ENCODE data around the gene ST6GALNAC6. TPM values are rescaled to one million over a fixed set of nuclear protein-coding genes. Genes with fewer than 3 reads are reported as not detected.
A peak's percentile ranks its signal among the peaks of the same experiment; 100 is the strongest.
"Not testable (repeated sequence)": the region's sequence is repeated elsewhere in the genome, so short reads cannot be mapped to it uniquely, and the experiment has no call there.

ST6GALNAC6 gene
- polyA plus RNA-seq, 1 donor: 38.4 TPM

GRCh38 chr9:127896395-127897192 lies 2.8 kb downstream of the ST6GALNAC6 start:
- no peak for DNase-seq

DNA sequence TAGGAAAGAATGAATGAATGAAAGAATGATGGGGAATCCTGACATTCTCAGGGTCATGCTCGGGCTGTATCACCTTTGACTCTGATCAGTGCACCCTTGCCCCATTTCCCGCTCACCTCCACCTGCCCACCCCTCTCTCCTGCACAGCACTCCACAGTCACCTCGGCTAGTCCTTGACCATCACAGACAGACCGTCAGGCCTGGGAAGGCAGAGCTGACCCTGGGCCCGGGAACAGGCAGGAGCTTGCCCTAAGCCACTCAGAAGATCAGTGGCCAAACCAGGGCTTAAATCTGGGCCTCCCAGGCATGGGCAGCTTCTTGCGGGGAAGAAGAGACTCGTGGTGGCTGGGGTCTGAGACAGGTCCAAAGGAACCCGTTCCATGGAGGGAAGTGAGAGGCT lies 3.6 kb downstream of the ST6GALNAC6 start:
- no peak for DNase-seq

DNA sequence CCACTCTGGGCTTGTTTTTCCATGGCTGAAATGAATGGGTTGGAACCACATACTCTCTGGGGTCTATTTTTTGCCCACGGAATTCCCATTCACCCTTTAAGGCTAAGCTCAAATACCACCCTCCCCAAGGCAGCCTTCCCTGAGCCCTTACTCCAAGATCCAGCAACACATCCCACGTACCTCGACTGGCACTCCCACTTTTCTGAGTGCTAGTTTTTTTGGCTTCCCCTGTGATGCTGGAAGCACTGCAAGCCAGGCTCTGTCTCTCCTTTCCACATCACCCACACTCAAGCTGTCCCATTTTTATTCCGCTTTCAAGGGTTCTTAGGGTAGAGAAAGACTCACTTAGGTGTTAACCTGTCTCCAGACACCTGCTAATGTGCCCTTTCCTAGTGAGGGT lies 6.0 kb downstream of the ST6GALNAC6 start:
- no peak for DNase-seq

- no peak for DNase-seq
Measured at GRCh38 chr9:127892831-127893230, 6.6 kb downstream of the ST6GALNAC6 start.

- DNase-seq: no peak
Measured at GRCh38 chr9:127890053-127890452, 9.3 kb downstream of the ST6GALNAC6 start.

- DNase-seq: no peak
Measured at GRCh38 chr9:127887792-127888191, 11.6 kb downstream of the ST6GALNAC6 start.

DNA sequence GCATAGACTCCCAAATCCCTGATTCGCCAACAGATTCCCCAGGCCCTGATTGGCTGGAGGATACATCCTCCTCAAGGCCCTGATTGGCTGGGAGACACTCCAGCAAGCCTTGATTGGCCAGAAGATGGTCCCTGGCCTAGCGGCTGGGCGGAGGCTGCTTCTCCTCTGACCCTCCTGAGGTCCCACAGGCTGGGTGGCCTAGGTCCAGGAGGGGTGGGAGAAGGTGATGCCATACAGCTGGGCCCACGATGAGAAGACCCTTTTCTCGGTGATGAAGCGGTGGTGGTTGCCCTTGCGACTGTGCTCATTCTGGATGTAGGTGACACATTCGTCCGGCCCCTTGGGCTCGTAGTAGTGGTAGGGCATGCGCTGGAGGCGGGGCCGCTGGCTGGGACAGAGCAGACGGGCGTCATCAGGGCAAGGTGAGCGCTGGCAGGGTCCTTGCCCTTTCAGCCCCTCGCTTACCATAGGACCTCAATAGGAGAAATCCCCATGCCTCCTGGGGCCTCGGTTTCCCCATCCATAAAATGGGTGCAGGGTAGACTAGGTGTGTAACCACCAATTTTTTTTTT lies 12.9 kb downstream of the ST6GALNAC6 start:
- no peak for DNase-seq

DNA sequence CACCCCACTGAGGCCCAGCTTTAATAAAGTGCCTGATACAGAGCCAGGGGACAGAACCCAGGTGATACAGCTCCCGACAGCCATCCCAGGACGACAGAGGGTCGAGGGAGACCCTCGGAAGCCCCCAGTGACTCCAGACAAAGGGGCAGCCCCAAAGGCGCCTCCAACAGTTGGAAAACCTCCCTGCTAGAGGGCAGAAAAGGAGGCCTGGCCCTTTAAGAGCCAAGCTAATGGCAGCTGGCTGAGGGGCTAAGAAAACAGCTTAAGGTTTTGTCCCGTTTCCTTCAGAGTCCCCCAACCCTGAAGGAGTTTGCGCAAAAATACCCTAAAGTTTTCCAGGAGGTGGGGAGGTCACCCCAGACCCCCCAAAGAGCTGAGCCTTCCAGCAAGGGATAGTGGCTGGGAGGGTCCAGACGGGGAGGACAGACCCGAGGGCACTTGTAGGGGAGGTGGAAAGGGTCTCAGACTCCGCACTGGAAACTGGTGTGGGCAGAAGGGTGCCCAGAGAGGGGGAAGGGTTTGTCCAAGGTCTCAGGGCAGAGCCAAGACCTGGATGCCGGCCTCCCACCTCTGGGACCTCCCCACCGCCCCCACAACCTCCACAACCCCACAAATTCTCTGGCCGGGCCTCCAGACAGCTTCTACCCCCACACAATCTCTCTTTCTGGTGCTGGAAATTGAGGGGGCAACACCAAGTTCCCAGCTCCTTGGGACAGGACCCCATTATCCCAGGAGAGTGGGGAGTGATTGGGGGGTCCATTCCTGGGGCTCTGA lies 13.7 kb downstream of the ST6GALNAC6 start:
- DNase-seq: no peak

- DNase-seq: no peak
Measured at GRCh38 chr9:127884976-127885490, 14.4 kb downstream of the ST6GALNAC6 start.

GRCh38 chr9:127884427-127884911 lies 14.9 kb downstream of the ST6GALNAC6 start:
- DNase-seq: no peak

DNA sequence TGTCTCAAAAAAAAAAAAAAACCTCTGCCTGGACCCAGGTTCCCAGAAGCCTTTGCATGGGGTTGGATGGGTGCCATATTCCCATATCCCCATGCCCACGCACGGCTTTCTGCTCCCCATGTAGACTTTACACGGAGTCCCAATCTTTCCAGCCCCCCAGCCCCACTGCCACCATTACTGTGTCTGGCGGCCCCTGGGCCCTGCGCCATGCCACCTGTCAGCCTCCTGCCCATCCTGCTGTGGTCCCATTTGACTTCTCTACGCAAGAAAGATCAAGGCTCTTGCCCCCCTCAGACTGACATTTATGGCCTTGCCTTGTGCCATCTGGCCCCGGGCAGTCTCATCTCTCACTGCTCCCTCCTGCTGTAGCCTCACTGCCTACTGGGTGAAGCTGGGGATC lies 15.4 kb downstream of the ST6GALNAC6 start:
- DNase-seq: no peak

DNA sequence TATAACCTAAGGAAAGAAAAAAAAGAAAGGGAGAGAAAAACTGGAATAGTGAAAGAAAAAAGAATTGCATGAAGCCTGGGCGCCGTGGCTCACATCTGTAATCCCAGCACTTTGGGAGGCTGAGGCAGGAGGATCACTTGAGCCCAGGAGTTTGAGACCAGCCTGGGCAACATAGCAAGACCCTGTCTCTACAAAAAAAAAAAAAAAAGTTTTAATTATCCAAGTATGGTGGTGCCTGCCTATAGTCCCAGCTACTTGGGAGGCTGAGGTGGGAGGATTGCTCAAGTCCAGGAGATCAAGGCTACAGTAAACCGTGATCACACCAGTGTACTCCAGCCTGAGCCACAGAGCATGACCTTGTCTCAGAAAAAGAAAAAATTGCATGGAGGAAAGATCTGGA lies 17.7 kb downstream of the ST6GALNAC6 start:
- not testable (repeated sequence) for DNase-seq

GRCh38 chr9:127880143-127880542 lies 19.3 kb downstream of the ST6GALNAC6 start:
- no peak for DNase-seq

DNA sequence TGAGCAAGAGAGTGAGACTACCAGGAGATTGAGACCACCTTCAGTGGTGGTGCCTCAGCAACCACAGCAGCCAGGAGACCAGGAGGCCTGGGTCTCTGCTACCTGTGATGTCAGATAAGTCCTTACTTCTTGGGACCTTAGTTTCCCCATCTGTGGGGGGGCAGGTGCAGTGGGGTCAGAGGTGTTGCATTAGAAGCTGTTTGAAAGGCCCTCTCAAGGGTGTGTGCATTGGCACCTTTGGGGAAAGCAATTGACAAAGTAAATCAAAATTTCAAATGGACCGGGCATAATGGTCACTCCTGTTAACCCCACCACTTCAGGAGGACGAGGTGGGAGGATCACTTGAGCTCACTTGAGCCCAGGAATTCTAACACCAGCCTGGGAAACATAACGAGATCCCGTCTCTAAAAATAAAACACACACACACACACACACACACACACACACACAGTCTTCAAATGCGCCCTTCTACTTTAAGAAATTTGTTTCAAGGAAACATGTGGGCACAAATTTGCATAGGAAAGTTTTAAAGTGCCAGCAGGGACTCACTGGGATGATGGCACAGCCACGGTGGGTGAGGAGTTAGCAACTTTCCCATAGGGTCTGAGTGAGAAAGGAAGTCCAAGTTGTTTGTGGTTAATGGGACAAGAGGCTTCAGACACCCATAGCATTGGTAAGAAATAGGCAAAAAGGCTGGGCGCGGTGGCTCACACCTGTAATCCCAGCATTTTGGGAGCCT lies 20.6 kb downstream of the ST6GALNAC6 start:
- no peak for DNase-seq

- no peak for DNase-seq
Measured at GRCh38 chr9:127878001-127878651, 21.3 kb downstream of the ST6GALNAC6 start.

DNA sequence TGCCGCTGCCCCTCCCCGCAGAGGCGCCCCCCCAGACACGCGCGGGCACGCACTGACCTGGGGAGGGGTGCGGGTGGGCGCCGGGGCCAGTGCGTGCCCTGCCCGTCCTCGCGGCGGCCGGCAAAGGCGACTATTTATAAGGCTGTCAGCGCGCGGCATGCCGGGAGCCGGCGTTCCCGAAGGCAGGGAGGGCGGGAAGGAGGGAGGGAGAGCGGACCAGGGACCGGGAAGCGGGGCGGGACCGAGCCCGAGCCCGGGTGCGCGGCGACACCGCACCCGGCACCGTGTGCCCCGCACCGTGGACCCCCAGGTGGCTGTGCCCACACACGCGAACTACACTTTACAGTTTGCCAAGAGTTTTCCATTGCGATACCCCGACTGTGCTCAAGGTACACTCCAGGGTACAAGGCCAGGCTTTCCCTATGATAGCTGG lies 21.8 kb downstream of the ST6GALNAC6 start, which contains the start of gene AK1:
Gene AK1, minus strand, starts transcription at position 110 of the 433 bp plus-strand sequence. CDS start 3,058 bp downstream, outside the sequence.
- peak; percentile 63 for DNase-seq

DNA sequence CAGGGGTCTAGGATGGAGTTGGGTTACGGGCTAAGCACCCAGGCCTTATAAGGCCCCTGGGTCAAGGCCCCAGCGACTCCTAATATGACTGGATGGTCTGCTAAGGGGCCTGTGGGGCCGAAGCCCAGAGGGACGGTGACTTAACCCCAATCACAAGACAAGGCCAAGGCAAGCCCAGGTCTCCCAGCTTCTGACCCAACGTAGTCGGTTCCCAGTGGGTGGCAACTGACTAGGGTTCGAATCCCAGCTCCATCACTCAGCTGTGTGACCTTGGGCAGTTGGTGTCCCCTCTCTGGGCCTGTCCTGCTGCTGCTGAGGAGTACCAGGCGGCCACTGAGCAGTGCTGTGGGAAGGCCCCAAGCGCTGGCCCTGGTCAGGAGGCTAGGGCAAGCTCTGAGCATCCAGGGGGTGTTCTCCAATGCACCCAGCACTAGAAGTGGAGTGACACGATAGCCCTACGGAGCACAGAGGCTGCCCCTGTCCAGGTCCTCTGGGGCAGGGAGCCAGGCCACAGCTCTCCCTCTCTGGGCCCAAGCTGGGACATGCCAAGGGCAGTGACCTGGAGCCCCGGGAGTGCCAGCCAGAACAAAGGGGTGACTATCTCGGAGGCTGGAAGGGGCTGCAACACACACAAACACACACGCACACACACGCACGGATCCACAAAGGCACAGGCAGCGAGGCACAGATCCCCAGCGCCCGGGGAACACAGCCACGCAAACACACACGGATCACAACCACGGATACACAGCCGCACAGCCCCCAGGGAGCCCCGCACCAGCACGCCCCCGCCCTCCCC lies 22.4 kb downstream of the ST6GALNAC6 start:
- DNase-seq: no peak

GRCh38 chr9:127876026-127876763 lies 23.2 kb downstream of the ST6GALNAC6 start:
- no peak for DNase-seq

DNA sequence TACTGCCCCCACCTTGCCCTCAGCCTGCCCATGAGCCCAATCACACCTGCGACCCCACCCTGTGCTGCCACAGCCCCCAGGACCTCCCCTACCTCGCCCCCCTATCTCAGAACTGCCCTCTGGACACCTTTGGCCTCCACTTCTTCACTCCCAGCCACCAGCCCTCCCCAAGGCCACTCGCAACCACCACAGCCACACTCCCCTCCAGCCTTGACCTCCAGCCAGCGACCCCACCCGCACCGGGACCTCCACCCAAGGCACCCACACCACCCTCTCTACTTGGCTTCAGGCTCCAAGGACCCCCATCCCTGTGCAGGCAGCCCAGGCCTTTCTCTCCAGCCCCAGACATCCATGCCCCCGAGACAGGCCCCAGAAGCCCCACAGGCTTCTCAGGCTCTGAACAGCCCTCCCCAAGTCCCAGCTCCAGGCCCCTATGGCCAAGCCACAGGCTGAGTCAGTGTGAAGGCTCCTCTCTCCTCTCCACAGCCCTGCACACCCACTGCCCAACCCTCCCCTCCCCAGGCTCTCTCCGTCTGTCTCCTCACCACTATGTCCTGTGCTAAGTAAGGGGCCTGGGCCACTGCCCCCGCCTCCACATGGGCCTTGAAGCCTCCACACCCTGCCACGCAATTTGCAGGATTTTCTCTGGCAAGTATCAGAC lies 24.0 kb downstream of the ST6GALNAC6 start:
- DNase-seq: no peak

All from left kidney (tissue), 2 donors.